Fibroblast of skin of right quadriceps (primary cell): ENCODE measurements around the gene HRH3.

Experiments
- DNase-seq: peaks from one replicate; pipeline ENCODE4 v3.0.0-alpha.2; 2013

HRH3 gene

GRCh38 chr20:62219992-62220665, at the start of gene HRH3:
HRH3 (minus strand) TSS chr20:62220278; CDS start chr20:62219970, 308 bp downstream.
- DNase-seq: peak; percentile 12

GRCh38 chr20:62269871-62270270, 49.8 kb upstream of the HRH3 start:
- no peak for DNase-seq

GRCh38 chr20:62269378-62269777, 49.3 kb upstream of the HRH3 start:
- no peak for DNase-seq

GRCh38 chr20:62268228-62268900, 48.3 kb upstream of the HRH3 start:
- no peak for DNase-seq

GRCh38 chr20:62267543-62267942, 47.5 kb upstream of the HRH3 start:
- no peak for DNase-seq

GRCh38 chr20:62266851-62267250, 46.8 kb upstream of the HRH3 start:
- no peak for DNase-seq

GRCh38 chr20:62266340-62266739, 46.3 kb upstream of the HRH3 start:
- DNase-seq: no peak

- DNase-seq: no peak
These were observed 45.3 kb upstream of the HRH3 start for GRCh38 chr20:62265365-62265764.

- no peak for DNase-seq
These were observed 43.3 kb upstream of the HRH3 start for GRCh38 chr20:62263396-62263795.

- no peak for DNase-seq
These were observed 42.0 kb upstream of the HRH3 start for GRCh38 chr20:62262064-62262463.

GRCh38 chr20:62259294-62259565, 39.2 kb upstream of the HRH3 start:
- DNase-seq: no peak

GRCh38 chr20:62258499-62259293, 38.6 kb upstream of the HRH3 start:
- peak; percentile 70 for DNase-seq

- no peak for DNase-seq
These were observed 35.9 kb upstream of the HRH3 start for GRCh38 chr20:62255976-62256375.

- DNase-seq: no peak
These were observed 34.1 kb upstream of the HRH3 start for GRCh38 chr20:62254021-62254724.

- DNase-seq: no peak
These were observed 33.3 kb upstream of the HRH3 start for GRCh38 chr20:62253398-62253797.

- DNase-seq: peak; percentile 15
These were observed 32.4 kb upstream of the HRH3 start for GRCh38 chr20:62252342-62252966.

GRCh38 chr20:62248890-62249560, 28.9 kb upstream of the HRH3 start:
- DNase-seq: no peak

GRCh38 chr20:62246872-62247652, 27.0 kb upstream of the HRH3 start:
- no peak for DNase-seq

- no peak for DNase-seq
These were observed 26.4 kb upstream of the HRH3 start for GRCh38 chr20:62246431-62246830.

- DNase-seq: no peak
These were observed 25.8 kb upstream of the HRH3 start for GRCh38 chr20:62245911-62246280.

- no peak for DNase-seq
These were observed 24.6 kb upstream of the HRH3 start for GRCh38 chr20:62244644-62245108.
